Activated CD4-positive, alpha-beta memory T cell treated with anti-CD3 and anti-CD28 coated beads for 36 hours (primary cell): ENCODE measurements around the gene SCOC. TPM values are rescaled to one million over a fixed set of nuclear protein-coding genes. Genes with fewer than 3 reads are reported as not detected.

Experiments used
- CTCF ChIA-PET: fragments of 350-600 bp; sonication (Branson Sonifier 250); formaldehyde crosslinking; loops from one replicate; lab custom pipeline; 2021; ENCODE audit warnings: antibody characterized with exemption, inconsistent platforms; lab: Charles Lee
- POLR2A ChIA-PET: fragments of 350-600 bp; sonication (Branson Sonifier 250); formaldehyde crosslinking; loops from one replicate; lab custom pipeline; 2021; ENCODE audit warnings: antibody characterized with exemption; lab: Charles Lee
- DNase-seq: peaks from one replicate; pipeline ENCODE4 v3.0.0-alpha.2; 2020
- H3K27ac Mint-ChIP-seq: one replicate; pipeline ENCODE4 v1.8.0; 2021; ENCODE audit warnings: mixed read lengths
- H3K27me3 Mint-ChIP-seq: one replicate; pipeline ENCODE4 v1.8.0; 2021; ENCODE audit warnings: mixed read lengths
- H3K36me3 Mint-ChIP-seq: one replicate; pipeline ENCODE4 v1.8.0; 2021; ENCODE audit warnings: mixed read lengths
- H3K4me1 Mint-ChIP-seq: one replicate; pipeline ENCODE4 v1.8.0; 2021; ENCODE audit warnings: low read depth, mixed read lengths
- H3K4me3 Mint-ChIP-seq: one replicate; pipeline ENCODE4 v1.8.0; 2021; ENCODE audit warnings: mild to moderate bottlenecking, mixed read lengths
- H3K9me3 Mint-ChIP-seq: one replicate; pipeline ENCODE4 v1.8.0; 2021; ENCODE audit warnings: mixed read lengths
- intact Hi-C: fragments of 100-400 bp; cut with micrococcal nuclease; formaldehyde crosslinking; loops from one replicate; pipeline ENCODE4 v1.15.1; 2023
- total RNA-seq, 2 experiments: library from RNA; stranded (reverse); gene quantifications; one replicate each; pipeline ENCODE4 v1.2.3, GENCODE V29; 2021

Gene SCOC
- total RNA-seq, 2 experiments from 2014 or later: 46.9 to 48.4 TPM

DNA sequence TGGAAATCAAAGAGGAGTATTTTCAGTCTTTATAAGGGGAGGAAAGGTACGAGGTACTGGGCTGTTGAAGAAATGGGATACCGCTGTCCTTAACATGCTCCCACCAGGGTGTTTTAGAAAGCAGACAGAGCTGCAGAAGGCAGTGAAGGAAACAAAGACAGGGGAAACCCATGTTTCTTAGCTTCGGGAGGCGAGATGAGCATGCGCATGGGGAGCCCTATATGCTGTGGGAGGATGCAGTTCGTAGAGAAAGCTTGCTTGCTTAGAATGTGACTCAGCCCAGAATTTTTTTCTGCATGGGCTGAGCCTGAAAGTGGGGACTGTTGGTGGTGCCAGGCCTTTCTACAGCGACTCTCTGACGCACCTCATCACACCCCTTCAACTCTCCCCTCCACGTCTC, 28.8 kb upstream of the SCOC start:
- ChIA-PET POLR2A (no interaction called here), CTCF (interaction anchor here (1.3 kb wide), 1 partner anchor 15 kb away, joined by 5 read pairs; no protein-coding TSS in a partner anchor)
- Mint-ChIP-seq H3K9me3 (no peaks in the 10 kb centered on the region), H3K27me3 (peaks cover 21% of the 10 kb centered on the region), H3K4me3 (no peak overlapping the region), H3K4me1 (no peaks in the 10 kb centered on the region), H3K36me3 (no peaks in the 10 kb centered on the region), H3K27ac (no peak overlapping the region)
- no peak for DNase-seq
- intact Hi-C loops: no loop called here

DNA sequence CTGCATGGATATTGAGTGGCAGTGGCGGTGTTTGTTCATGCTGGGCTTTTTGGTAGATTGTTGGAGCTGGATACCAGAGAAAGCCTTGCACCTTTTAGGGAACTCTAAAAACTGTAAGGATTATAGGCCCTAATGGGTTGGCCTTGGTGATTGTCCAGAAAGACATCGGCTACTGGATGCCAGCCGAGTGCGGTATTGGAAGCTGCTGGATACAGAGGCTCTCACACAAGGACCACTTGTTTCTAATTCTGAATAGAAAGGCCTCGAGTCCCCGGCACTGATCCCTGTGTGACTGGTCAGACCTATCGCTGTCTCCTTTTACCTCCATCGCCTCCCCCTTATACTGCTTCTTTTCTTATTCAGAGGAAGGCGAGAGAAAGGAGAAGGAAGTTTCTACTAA, 27.3 kb upstream of the SCOC start:
- no peak overlapping the region for H3K27ac Mint-ChIP-seq
- ChIA-PET POLR2A (no interaction called here), CTCF (no interaction called here)
- intact Hi-C loops: no loop called here
- H3K9me3 Mint-ChIP-seq: no peaks in the 10 kb centered on the region
- no peaks in the 10 kb centered on the region for H3K4me1 Mint-ChIP-seq
- DNase-seq: no peak
- peaks cover 21% of the 10 kb centered on the region for H3K27me3 Mint-ChIP-seq
- no peaks in the 10 kb centered on the region for H3K36me3 Mint-ChIP-seq
- no peak overlapping the region for H3K4me3 Mint-ChIP-seq

DNA sequence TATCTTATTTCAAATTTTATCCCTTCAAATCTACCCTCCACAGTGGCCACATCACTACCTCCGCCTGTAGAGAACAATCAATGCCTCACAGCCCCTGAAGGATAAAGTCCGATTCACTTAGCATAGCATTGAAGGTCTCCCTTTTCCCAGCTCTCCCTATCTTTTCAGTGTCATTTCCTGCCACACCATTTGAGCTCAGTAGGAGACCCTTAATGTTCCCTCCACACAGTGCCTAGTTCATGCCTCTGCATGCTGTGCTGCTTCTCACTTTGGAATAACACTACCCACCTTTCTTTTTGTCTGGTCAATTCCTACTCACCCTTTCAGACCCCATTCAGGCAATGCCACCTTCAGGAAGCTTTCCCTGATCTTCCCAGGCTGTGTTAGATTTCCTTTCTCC, 23.6 kb upstream of the SCOC start:
- H3K4me1 Mint-ChIP-seq: peaks cover 9% of the 10 kb centered on the region

GRCh38 chr4:140351093-140352075, 22.1 kb upstream of the SCOC start:
- no peak for DNase-seq
- ChIA-PET CTCF (interaction anchor here (3.8 kb wide), 1 partner anchor 8 kb away, joined by 22 read pairs; no protein-coding TSS in a partner anchor), POLR2A (no interaction called here)
- Mint-ChIP-seq H3K9me3 (no peaks in the 10 kb centered on the region), H3K27ac (no peak overlapping the region), H3K4me3 (no peak overlapping the region), H3K4me1 (peaks cover 9% of the 10 kb centered on the region), H3K36me3 (no peaks in the 10 kb centered on the region), H3K27me3 (no peaks in the 10 kb centered on the region)
- intact Hi-C loops: no loop called here

More for the DNA sequence above, 23.6 kb upstream of the SCOC start:
- no peak for DNase-seq
- H3K27me3 Mint-ChIP-seq: peaks cover 5% of the 10 kb centered on the region
- intact Hi-C loops: no loop called here
- H3K27ac Mint-ChIP-seq: no peak overlapping the region
- no peak overlapping the region for H3K4me3 Mint-ChIP-seq
- H3K9me3 Mint-ChIP-seq: no peaks in the 10 kb centered on the region
- CTCF ChIA-PET: interaction anchor here (3.8 kb wide), 1 partner anchor 10 kb away, joined by 22 read pairs; no protein-coding TSS in a partner anchor
- POLR2A ChIA-PET: no interaction called here
- H3K36me3 Mint-ChIP-seq: no peaks in the 10 kb centered on the region

- H3K4me1 Mint-ChIP-seq: peaks cover 9% of the 10 kb centered on the region
- H3K27ac Mint-ChIP-seq: no peak overlapping the region
- no peak overlapping the region for H3K4me3 Mint-ChIP-seq
- H3K27me3 Mint-ChIP-seq: no peaks in the 10 kb centered on the region
- no peaks in the 10 kb centered on the region for H3K36me3 Mint-ChIP-seq
- DNase-seq: no peak
- ChIA-PET CTCF (interaction anchor here (1.1 kb wide), 1 partner anchor 20 kb away, joined by 3 read pairs; the partner anchor contains the start of gene SCOC), POLR2A (no interaction called here)
- no peaks in the 10 kb centered on the region for H3K9me3 Mint-ChIP-seq
- intact Hi-C loops: no loop called here
Measured at GRCh38 chr4:140353786-140354185, 19.7 kb upstream of the SCOC start.

GRCh38 chr4:140355288-140355687, 18.2 kb upstream of the SCOC start:
- H3K4me3 Mint-ChIP-seq: no peak overlapping the region
- no peaks in the 10 kb centered on the region for H3K9me3 Mint-ChIP-seq
- peaks cover 3% of the 10 kb centered on the region for H3K27me3 Mint-ChIP-seq
- ChIA-PET POLR2A (no interaction called here), CTCF (interaction anchor here (0.6 kb wide), 1 partner anchor 254 kb away, joined by 4 read pairs; no protein-coding TSS in a partner anchor)
- H3K27ac Mint-ChIP-seq: no peak overlapping the region
- intact Hi-C loops: no loop called here
- DNase-seq: no peak
- peaks cover 9% of the 10 kb centered on the region for H3K4me1 Mint-ChIP-seq
- no peaks in the 10 kb centered on the region for H3K36me3 Mint-ChIP-seq

DNA sequence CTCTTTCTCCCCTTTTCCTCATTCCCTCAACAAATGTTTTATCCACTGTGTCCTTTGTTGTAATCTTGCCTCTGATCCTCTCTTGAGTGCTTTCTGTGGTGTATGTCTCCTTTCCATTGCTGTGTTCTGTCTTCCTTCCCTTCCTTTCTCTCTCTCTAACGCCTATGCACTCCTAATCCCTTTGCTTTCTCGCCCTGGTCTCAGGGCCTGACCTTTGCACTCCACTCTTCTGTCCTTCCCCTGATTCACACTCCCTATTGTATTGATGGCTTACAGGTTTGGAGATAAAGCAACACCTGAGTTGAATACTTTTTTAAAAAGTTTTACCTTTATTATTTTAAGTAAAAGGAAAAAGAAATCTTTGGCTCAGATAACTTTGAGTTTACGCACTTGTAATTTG, 15.6 kb upstream of the SCOC start:
- intact Hi-C loops: loop anchor here (2.0 kb wide), 1 partner anchor 15 kb away; the partner anchor contains the start of gene SCOC
- H3K4me1 Mint-ChIP-seq: peaks cover 9% of the 10 kb centered on the region
- H3K9me3 Mint-ChIP-seq: no peaks in the 10 kb centered on the region
- no peak overlapping the region for H3K4me3 Mint-ChIP-seq
- H3K27me3 Mint-ChIP-seq: peaks cover 3% of the 10 kb centered on the region
- no peak for DNase-seq
- H3K27ac Mint-ChIP-seq: no peak overlapping the region
- ChIA-PET POLR2A (no interaction called here), CTCF (interaction anchor here (0.9 to 3.5 kb wide), 2 partner anchors 17 to 345 kb away, joined by 3 to 72 read pairs; partner anchors contain the start of gene SCOC)
- H3K36me3 Mint-ChIP-seq: no peaks in the 10 kb centered on the region

DNA sequence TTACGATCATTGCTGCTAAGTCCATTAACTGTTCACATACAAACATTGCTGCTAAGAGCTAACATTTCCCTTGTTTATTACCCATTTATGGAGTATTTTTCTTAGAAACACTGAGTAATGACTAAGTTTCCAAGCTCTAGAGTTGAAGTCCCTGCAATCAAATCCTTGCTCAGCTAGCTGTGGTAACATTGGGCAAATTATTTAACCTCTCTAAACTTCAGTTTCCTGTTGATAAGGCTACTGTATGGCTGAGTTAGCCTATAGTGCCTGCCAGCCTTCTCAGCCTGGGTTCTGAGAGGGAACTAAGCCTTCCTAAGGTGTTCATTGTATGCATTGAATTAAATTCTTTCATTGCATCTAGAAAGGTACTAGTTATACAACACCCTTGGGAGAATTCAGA, 15.2 kb upstream of the SCOC start:
- intact Hi-C loops: loop anchor here (2.0 kb wide), 1 partner anchor 15 kb away; the partner anchor contains the start of gene SCOC
- no peak overlapping the region for H3K4me3 Mint-ChIP-seq
- no peaks in the 10 kb centered on the region for H3K9me3 Mint-ChIP-seq
- no peak overlapping the region for H3K27ac Mint-ChIP-seq
- no peaks in the 10 kb centered on the region for H3K36me3 Mint-ChIP-seq
- CTCF ChIA-PET: interaction anchor here (0.9 to 3.5 kb wide), 2 partner anchors 17 to 345 kb away, joined by 3 to 72 read pairs; partner anchors contain the start of gene SCOC
- peaks cover 3% of the 10 kb centered on the region for H3K27me3 Mint-ChIP-seq
- peaks cover 9% of the 10 kb centered on the region for H3K4me1 Mint-ChIP-seq
- POLR2A ChIA-PET: no interaction called here
- no peak for DNase-seq

DNA sequence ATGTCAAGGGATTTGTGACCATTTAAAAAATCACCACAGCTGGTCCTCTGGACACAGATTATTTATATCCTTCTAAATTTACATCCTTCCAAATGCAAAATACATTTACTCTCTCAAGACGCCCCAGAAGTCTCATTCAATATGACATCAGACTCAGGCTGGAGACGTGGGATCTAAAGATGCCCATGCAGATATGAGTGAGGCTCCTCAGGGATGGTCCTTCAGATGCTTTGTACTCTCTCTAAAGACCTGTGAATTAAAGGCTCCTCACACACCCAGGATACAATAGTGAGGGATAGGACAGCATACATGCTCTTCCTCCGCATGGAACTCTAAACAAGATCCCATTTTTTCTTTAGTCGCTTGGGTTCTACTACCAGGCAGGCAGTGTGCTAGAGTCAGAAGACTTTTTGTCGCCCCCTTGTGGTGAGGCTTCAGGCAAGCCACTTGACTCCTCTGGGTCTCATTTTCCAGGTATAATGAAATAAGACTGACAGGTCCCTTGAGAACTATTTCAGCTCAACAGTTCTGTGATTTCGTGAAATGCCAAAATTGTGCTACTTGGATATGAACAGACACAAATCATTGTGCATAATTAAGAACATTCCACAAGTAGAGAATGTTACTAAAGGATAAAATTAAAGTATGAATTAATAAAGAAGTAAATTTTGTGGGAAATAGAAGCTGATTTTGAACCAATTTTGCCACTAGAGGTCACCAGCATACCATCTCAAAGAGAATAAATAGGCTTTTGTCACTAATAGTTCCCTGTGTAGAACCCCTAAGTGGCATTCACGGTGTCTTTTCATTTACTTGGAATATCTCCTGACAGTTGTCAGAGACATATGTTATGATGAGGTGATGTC, 13.7 kb upstream of the SCOC start:
- peak; percentile 81 for DNase-seq
- Mint-ChIP-seq H3K36me3 (no peaks in the 10 kb centered on the region), H3K27ac (no peak overlapping the region), H3K4me1 (no peaks in the 10 kb centered on the region), H3K9me3 (no peaks in the 10 kb centered on the region), H3K27me3 (peaks cover 3% of the 10 kb centered on the region), H3K4me3 (no peak overlapping the region)
- intact Hi-C loops: loop anchor here (1.0 to 2.0 kb wide), 6 partner anchors 13 to 491 kb away; partner anchors contain the start of genes ELMOD2 and SCOC
- POLR2A ChIA-PET: no interaction called here
- CTCF ChIA-PET: interaction anchor here (0.7 to 3.5 kb wide), 61 partner anchors 9 to 757 kb away, joined by 3 to 72 read pairs (median 4); partner anchors contain the start of genes ELMOD2, SCOC and TBC1D9

DNA sequence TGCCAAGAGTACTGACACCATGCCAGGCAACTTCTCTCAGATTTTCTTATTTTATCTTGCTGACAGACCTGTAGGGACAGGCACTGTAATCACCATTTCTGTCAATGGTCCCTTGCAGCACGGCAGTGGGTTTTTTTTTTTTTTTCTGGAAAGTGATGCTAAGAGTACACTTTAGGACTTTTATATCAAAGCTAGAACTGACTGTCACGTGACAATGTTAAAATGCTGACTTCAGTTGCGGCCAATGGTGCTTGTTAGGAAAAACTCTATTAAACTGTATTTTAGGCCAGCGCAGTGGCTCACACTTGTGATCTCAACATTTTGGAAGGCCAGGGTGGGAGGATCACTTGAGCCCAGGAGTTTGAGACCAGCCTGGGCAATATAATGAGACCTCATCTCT, 12.3 kb upstream of the SCOC start:
- intact Hi-C loops: loop anchor here (2.0 kb wide), 1 partner anchor 490 kb away; no protein-coding TSS in a partner anchor
- DNase-seq: no peak
- Mint-ChIP-seq H3K27me3 (peaks cover 3% of the 10 kb centered on the region), H3K4me3 (no peak overlapping the region), H3K9me3 (no peaks in the 10 kb centered on the region), H3K36me3 (no peaks in the 10 kb centered on the region), H3K27ac (no peak overlapping the region), H3K4me1 (no peaks in the 10 kb centered on the region)
- ChIA-PET CTCF (interaction anchor here (0.6 to 3.5 kb wide), 21 partner anchors 8 to 758 kb away, joined by 3 to 72 read pairs (median 6); partner anchors contain the start of genes SCOC and TBC1D9), POLR2A (no interaction called here)

- ChIA-PET CTCF (interaction anchor here (1.0 to 1.4 kb wide), 2 partner anchors 10 to 65 kb away, joined by 3 to 4 read pairs; partner anchors contain the start of genes CLGN and SCOC), POLR2A (no interaction called here)
- H3K27me3 Mint-ChIP-seq: peaks cover 3% of the 10 kb centered on the region
- no peak for DNase-seq
- no peaks in the 10 kb centered on the region for H3K36me3 Mint-ChIP-seq
- H3K4me3 Mint-ChIP-seq: no peak overlapping the region
- no peak overlapping the region for H3K27ac Mint-ChIP-seq
- H3K4me1 Mint-ChIP-seq: no peaks in the 10 kb centered on the region
- intact Hi-C loops: no loop called here
- no peaks in the 10 kb centered on the region for H3K9me3 Mint-ChIP-seq
Measured at GRCh38 chr4:140363051-140363450, 10.4 kb upstream of the SCOC start.
